K562 (cell line): Measurements from ENCODE around the gene IGF2. TPM values are rescaled to one million over a fixed set of nuclear protein-coding genes. Genes with fewer than 3 reads are reported as not detected.

Source experiments
- ATAC-seq: fragments of 200-7000 bp; cut with Tn5 transposase; 3 replicates; pipeline ENCODE4 v1.9.1; 2020; ENCODE audit warnings: moderate library complexity
- BruUV-seq: library from RNA; stranded (reverse); fragments of 400-500 nt; replicated peaks from 2 replicates; lab custom pipeline; 2021; lab: Mats Ljungman, UMichigan
- CTCF ChIA-PET: fragments of 300-600 bp; formaldehyde crosslinking; extraction: SDS; loops from one replicate; lab custom pipeline; 2021; ENCODE audit warnings: low intra/inter-chr PET ratio; lab: Yijun Ruan, JAX
- POLR2A ChIA-PET: fragments of 300-600, 350-650 bp; sonication (Branson Sonifier 250); formaldehyde crosslinking; extraction: SDS; loops from one replicate; lab custom pipeline; 2021; ENCODE audit warnings: antibody characterized with exemption, inconsistent platforms; lab: Yijun Ruan, JAX
- DNase-seq, 4 experiments: peaks; one replicate each; pipeline versions ENCODE4 v3.0.0 to v3.0.0-alpha.2; 2011 to 2018; ENCODE audit warnings: low spot score in 3 of 4, mixed read lengths in 3 of 4; ENCODE audit errors: extremely low read depth in 1 of 4
- FAIRE-seq: peaks from 2 replicates; lab custom pipeline; 2011; peaks lifted over from hg19 to GRCh38; lab: Jason Lieb, UNC
- H2AFZ ChIP-seq: 2 replicates; pipeline ENCODE4 v1.6.0; 2011; ENCODE audit warnings: low read depth, low read length, control low read depth, inconsistent platforms
- H3K27ac ChIP-seq: fragments of 200-600 bp; 3 replicates; pipeline ENCODE4 v1.8.0; 2011; ENCODE audit warnings: low read depth, mild to moderate bottlenecking, control low read depth, inconsistent platforms, low read length, moderate library complexity, mixed read lengths; ENCODE audit errors: extremely low read depth
- H3K27me3 ChIP-seq, 2 experiments: fragments of 300-600 bp in 1 of 2; 2 replicates in 1 of 2; 3 replicates in 1 of 2; pipeline versions ENCODE4 v1.6.0 to v1.8.0; 2011; ENCODE audit warnings: inconsistent platforms in 2 of 2, low read length in 2 of 2, mild to moderate bottlenecking in 1 of 2, mixed read lengths in 1 of 2, moderate library complexity in 1 of 2; ENCODE audit not compliant: control insufficient read depth in 2 of 2, insufficient read depth in 2 of 2
- H3K36me3 ChIP-seq: fragments of 300-600 bp; 3 replicates; pipeline ENCODE4 v1.8.0; 2011; ENCODE audit warnings: mild to moderate bottlenecking, low read length, inconsistent platforms; ENCODE audit not compliant: control insufficient read depth, insufficient read depth
- H3K4me1 ChIP-seq, 2 experiments: fragments of 200-600 bp in 1 of 2; replicated peaks in 1 of 2; 2 replicates in 1 of 2; 3 replicates in 1 of 2; pipeline versions ENCODE4 v1.5.1 to v1.8.0; 2011; ENCODE audit warnings: inconsistent platforms in 2 of 2, low read length in 2 of 2, mild to moderate bottlenecking in 1 of 2, mixed read lengths in 1 of 2, moderate library complexity in 1 of 2; ENCODE audit not compliant: control insufficient read depth in 2 of 2, insufficient read depth in 2 of 2
- H3K4me2 ChIP-seq: 2 replicates; pipeline ENCODE4 v1.6.1; 2011; ENCODE audit warnings: low read length, control low read depth, inconsistent platforms, mixed read lengths; ENCODE audit not compliant: insufficient read depth
- H3K4me3 ChIP-seq: fragments of 200-600 bp; sonication (generic), shearing (Covaris generic); 2 replicates; pipeline ENCODE4 v1.5.1; 2016; ENCODE audit warnings: control low read depth, inconsistent platforms
- H3K79me2 ChIP-seq: fragments of 200-600 bp; 3 replicates; pipeline ENCODE4 v1.8.0; 2011; ENCODE audit warnings: low read length, inconsistent platforms; ENCODE audit not compliant: control insufficient read depth, insufficient read depth
- H3K9ac ChIP-seq, 2 experiments: 2 replicates each; pipeline versions ENCODE4 v1.6.0 to v1.6.1; 2011; ENCODE audit warnings: low read depth in 2 of 2, low read length in 2 of 2, control low read depth in 1 of 2, inconsistent platforms in 1 of 2, mild to moderate bottlenecking in 1 of 2, mixed read lengths in 1 of 2; ENCODE audit not compliant: insufficient read depth in 1 of 2
- H3K9me1 ChIP-seq: one replicate; pipeline ENCODE4 v1.6.0; 2011; ENCODE audit warnings: inconsistent platforms, mild to moderate bottlenecking, low read length, moderate library complexity; ENCODE audit not compliant: control insufficient read depth, insufficient read depth
- H3K9me3 ChIP-seq: replicated peaks from 2 replicates; pipeline ENCODE4 v1.5.1; 2011; ENCODE audit warnings: low read depth, low read length, inconsistent platforms; ENCODE audit not compliant: control insufficient read depth, insufficient read depth
- H4K20me1 ChIP-seq: replicated peaks from 2 replicates; pipeline ENCODE4 v1.6.1; 2011; ENCODE audit warnings: low read length, inconsistent platforms, mixed read lengths; ENCODE audit not compliant: control insufficient read depth, insufficient read depth
- AFF1 ChIP-seq, 2 experiments: fragments of 450-650 bp; IDR thresholded peaks; 2 replicates each; pipeline ENCODE4 v1.6.1; 2018; ENCODE audit warnings: mild to moderate bottlenecking in 2 of 2, low read depth in 1 of 2; ENCODE audit not compliant: partially characterized antibody in 2 of 2
- CEBPB ChIP-seq: fragments of 450-650 bp; IDR thresholded peaks from 2 replicates; pipeline ENCODE4 v1.6.1; 2016; ENCODE audit warnings: missing genetic modification characterization, missing compliant biosample characterization
- ETS2 ChIP-seq: IDR thresholded peaks from 2 replicates; pipeline ENCODE4 v1.6.1; 2016; ENCODE audit warnings: borderline replicate concordance, missing genetic modification characterization, mild to moderate bottlenecking, moderate library complexity, missing compliant biosample characterization; ENCODE audit not compliant: poor library complexity, severe bottlenecking
- HMG20B ChIP-seq: fragments of 250-450 bp; sonication (Bioruptor Pico); IDR thresholded peaks from 2 replicates; pipeline ENCODE4 v1.5.0; 2021; ENCODE audit warnings: mild to moderate bottlenecking
- MAZ ChIP-seq, 2 experiments: fragments of 450-650 bp in 1 of 2; sonication (generic) in 1 of 2; formaldehyde crosslinking; IDR thresholded peaks in 1 of 2; conservative IDR thresholded peaks in 1 of 2; 2 replicates each; pipeline versions ENCODE4 v1.4.0 to v1.5.0; 2020; ENCODE audit warnings: mild to moderate bottlenecking in 1 of 2, missing genetic modification reagents in 1 of 2
- SMARCC2 ChIP-seq: fragments of 450-650 bp; IDR thresholded peaks from 2 replicates; pipeline ENCODE4 v1.6.1; 2017; ENCODE audit warnings: antibody characterized with exemption, moderate library complexity, mild to moderate bottlenecking, low read depth
- ZNF740 ChIP-seq, 3 experiments: fragments of 200-800 bp in 1 of 3; sonication (Bioruptor generic) in 1 of 3; sonication (generic) in 1 of 3; formaldehyde crosslinking in 1 of 3; IDR thresholded peaks; 2 replicates each; pipeline versions ENCODE4 v1.6.1 to v1.8.0; 2016 to 2022; ENCODE audit warnings: mild to moderate bottlenecking in 2 of 3, missing compliant biosample characterization in 2 of 3, missing genetic modification characterization in 2 of 3, missing genetic modification reagents in 1 of 3
- WGBS: fragments of 100-300 bp; shearing (Covaris generic); methylation state at CpG from one replicate; pipeline ENCODE4 v1.1.6; 2016; ENCODE audit warnings: low coverage, mixed read lengths; ENCODE audit not compliant: insufficient coverage; ENCODE audit errors: missing lambda C conversion rate; 5-methylcytosine and 5-hydroxymethylcytosine counted together
- in situ Hi-C: fragments of 300-500 bp; cut with MboI; formaldehyde crosslinking; loops from 4 replicates; pipeline ENCODE4 v1.15.0; 2018; ENCODE audit warnings: inconsistent platforms, mixed read lengths
- intact Hi-C: fragments of 100-400 bp; cut with micrococcal nuclease; formaldehyde crosslinking; loops from 2 replicates; pipeline ENCODE4 v1.14.2; 2022
- polyA plus RNA-seq, 8 experiments: library from polyadenylated mRNA; depleted of rRNA in 4 of 8; stranded (reverse) in 5 of 8; unstranded in 3 of 8; fragments of >200 nt; fragmentation: Nextera tagmentation in 2 of 8; fragmentation: Illumina TruSeq in 1 of 8; extraction: Ambion mirVana in 2 of 8; extraction: Trizol in 1 of 8; gene quantifications; 2 replicates each; pipeline versions ENCODE4 v1.2.1 to v1.2.3, GENCODE V29; 2011 to 2014; ENCODE audit warnings: inconsistent platforms in 1 of 8, missing spikeins in 1 of 8
- total RNA-seq, 7 experiments: library from RNA; depleted of rRNA in 6 of 7; stranded (reverse); fragments of >200 nt in 6 of 7; fragmentation: Illumina TruSeq in 2 of 7; extraction: Trizol in 2 of 7; gene quantifications; 2 replicates each; pipeline versions ENCODE4 v1.2.1 to v1.2.3, GENCODE V29; 2011 to 2021; ENCODE audit warnings: low replicate concordance in 1 of 7

Gene IGF2
- total and polyA plus RNA-seq, 9 of the 15 experiments (the other 6 are each of a cell fraction or from before 2014, with no cell fraction given), result 0.16 TPM; not detected in 8

GRCh38 chr11:2182692-2183474 lies 43.7 kb upstream of the IGF2 start:
- DNase-seq, result no peak
- in situ Hi-C loops (no loop called here), intact Hi-C loops (no loop called here)
- Histone ChIP-seq H4K20me1 (peaks cover 5% of the 10 kb centered on the region), H3K27me3 (peaks cover 22 to 87% of the 10 kb centered on the region in 2 experiments; a peak in 4 of 5 replicates), H2AFZ (no peak overlapping the region), H3K9ac (no peak overlapping the region), H3K4me1 (peaks cover 0 to 14% of the 10 kb centered on the region in 2 experiments; a peak in 1 of 5 replicates), H3K4me2 (no peak overlapping the region), H3K9me1 (peaks cover 5% of the 10 kb centered on the region), H3K36me3 (no peaks in the 10 kb centered on the region), H3K9me3 (no peaks in the 10 kb centered on the region), H3K4me3 (no peak overlapping the region), H3K79me2 (no peaks in the 10 kb centered on the region), H3K27ac (no peak overlapping the region)
- ChIA-PET POLR2A (interaction anchor here (1.0 kb wide), 1 partner anchor 11 kb away, joined by 3 read pairs; no protein-coding TSS in a partner anchor), CTCF (no interaction called here)
- TF ChIP-seq ETS2 (tag), result no peak
- TF ChIP-seq CEBPB, result no peak
- TF ChIP-seq AFF1 (IDR thresholded peaks at IDR 0.05; ENCODE audit: low read depth in 1 of 2, partially characterized antibody in 2 of 2), result no peak
- no peak for TF ChIP-seq MAZ (CRISPR knock-in tag; conservative IDR thresholded peaks at IDR 0.05 in 1 of 2, IDR thresholded peaks at IDR 0.05 in 1 of 2)
- no peak for TF ChIP-seq SMARCC2
- TF ChIP-seq HMG20B (CRISPR knock-in tag), result no peak
- no peak for TF ChIP-seq ZNF740 (CRISPR knock-in tag; IDR thresholded peaks at IDR 0.05)
- TF ChIP-seq ZNF740 (tag; IDR thresholded peaks at IDR 0.05), result no peak
- no peak for ATAC-seq
- 0% methylated on average over 16 of the region's 20 CpGs for WGBS
- no peak for FAIRE-seq
- BruUV-seq, result no TSS peak
